Stimulated activated CD4-positive, alpha-beta T cell treated with anti-CD3 and anti-CD28 coated beads, Interleukin-2, amount 100 ng/mL, for 4 hours (primary cell): ENCODE data around the gene FAM120B.
A peak's percentile ranks its signal among the peaks of the same experiment; 100 is the strongest.

Source experiments
- DNase-seq: peaks from one replicate; pipeline ENCODE4 v3.0.0-alpha.2; 2020; ENCODE audit warnings: low read depth

The FAM120B gene

DNA sequence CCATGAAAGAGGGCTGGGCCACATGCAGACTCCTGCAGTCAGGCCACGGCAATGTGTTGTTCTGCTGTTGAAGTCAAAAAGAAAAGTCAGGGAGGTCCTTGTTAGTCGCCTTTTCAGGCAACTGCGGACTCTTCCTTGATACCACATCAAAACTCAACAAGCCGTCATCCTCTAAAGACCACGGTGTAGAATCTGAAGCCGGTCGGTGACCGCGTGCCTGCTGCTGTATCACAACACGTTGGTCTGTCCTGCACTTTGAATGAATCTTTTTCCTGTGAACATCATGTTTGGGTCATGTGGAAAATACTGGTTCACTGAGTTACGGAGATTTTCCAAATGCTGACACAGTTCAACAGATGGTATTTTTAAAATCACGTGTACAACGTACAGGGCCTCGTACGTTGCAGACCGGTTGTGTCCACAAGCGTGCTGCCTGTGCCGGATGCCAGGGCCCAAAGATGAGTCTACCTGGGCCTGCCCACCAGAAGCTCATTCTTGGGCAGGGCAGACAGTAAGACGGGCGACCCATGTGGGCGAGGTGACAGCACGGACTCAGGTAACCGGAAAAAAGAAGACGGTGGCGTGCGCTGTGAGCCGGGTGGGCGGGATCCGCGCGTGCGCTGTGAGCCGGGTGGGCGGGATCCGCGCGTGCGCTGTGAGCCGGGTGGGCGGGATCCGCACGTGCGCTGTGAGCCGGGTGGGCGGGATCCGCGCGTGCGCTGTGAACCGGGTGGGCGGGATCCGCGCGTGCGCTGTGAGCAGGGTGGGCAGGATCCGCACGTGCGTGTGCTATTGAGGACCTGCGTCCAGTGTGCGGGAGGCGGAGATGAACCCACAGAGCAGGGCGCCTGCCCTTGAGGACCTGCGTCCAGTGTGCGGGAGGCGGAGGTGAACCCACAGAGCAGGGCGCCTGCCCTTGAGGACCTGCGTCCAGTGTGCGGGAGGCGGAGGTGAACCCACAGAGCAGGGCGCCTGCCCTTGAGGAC is 114.5 kb downstream of the FAM120B start:
- DNase-seq: no peak

DNA sequence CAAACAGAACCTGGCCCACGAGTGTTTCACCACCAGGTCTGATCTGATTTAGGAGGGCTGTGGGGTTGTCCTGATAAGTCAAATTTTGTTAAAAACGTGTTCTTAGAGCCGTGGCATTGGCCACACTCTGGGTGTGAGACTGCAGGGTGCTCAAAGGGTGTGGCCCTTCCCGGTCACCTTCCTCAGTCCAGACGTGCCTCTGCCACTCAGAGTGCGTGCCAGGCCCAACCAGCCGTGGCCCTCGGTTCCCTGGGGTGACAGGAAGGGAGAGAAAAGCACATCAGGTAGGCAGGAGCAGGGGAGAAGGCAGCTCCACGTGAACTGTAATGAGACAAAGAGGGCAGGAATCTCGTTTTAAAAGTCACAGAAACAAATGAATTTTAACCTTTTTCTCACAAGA is 115.4 kb downstream of the FAM120B start:
- DNase-seq: no peak

DNA sequence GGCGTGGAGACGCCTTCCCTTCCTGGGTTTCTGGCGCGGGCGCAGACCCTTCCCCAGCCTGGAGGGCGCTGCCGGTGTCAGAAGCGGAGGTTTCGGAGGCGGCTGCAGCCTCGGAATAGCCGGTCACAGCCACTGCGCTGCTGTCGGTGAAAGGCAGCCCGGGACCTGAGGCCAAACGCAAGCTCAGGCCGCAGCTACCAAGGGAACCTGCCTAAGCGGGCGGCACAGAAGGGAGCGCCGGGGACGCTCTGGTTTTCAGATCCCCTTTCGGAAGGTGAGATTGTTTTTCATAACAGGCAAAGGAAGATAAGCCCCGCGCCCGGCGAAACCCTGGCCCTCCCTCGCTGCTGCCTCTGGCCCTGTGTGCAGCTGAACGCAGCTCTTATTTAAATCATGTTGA is 116.5 kb downstream of the FAM120B start:
- no peak for DNase-seq

DNA sequence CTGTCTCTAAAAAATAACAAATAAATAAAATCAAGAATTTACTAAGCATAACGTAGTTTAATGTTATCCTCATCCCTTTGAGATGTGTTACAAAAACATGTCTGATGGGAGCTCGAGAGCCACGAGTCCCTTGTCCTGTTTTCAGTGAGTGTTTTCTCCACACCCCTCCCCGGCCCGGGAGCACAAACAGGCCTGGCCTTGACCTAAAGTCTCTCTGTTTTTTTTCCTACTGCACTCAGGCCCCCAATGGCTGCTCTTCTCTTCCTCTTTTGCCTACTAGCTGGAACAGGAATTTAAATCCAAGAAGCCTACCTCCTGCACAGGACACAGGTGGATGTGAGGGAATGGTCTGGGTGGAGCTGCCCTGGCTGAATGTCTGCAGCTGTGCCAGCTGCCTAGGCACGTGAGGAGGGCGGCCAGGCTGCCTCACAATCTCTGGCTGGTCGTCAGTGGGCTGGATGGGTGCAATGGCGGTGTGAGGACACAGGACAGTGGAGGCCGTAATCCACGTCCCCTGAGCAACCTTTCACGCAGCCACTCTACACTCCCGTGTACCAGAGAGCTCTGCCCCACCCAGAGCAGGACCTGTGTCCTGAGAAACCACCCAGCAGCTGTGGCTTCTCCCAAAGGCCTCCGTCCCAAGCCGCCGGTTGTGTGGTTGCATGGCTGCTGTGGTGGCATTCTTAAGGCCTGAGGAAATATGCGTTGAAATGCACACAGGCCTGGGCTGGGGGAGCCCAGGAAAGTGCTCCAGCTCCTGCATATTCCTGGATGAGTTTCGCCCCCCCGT is 117.5 kb downstream of the FAM120B start:
- no peak for DNase-seq

DNA sequence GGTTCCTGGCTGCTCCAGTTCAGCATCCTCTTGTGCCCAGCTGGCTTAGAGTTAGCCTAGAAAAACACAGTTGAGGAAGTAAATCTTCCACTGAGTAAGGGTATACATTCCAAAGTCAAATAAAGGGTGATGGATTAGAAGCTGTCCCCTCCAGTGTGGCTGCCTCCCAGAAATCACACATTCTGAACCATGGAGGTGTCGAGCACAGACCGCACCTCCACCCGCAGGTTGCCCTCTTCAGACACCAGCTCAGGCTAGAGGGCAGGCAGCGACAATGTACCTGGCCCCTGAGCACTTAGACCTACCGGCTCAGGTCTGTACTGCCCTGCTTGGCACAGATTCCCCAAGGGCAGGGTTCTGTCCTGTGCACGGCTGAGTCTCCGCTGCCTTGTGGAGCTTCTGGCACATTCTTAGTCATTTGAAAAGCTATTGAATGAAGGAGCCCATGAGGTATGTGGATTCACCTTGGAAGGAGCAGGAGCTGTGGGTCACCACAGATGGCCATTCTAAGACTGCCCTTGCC is 118.1 kb downstream of the FAM120B start:
- no peak for DNase-seq

DNA sequence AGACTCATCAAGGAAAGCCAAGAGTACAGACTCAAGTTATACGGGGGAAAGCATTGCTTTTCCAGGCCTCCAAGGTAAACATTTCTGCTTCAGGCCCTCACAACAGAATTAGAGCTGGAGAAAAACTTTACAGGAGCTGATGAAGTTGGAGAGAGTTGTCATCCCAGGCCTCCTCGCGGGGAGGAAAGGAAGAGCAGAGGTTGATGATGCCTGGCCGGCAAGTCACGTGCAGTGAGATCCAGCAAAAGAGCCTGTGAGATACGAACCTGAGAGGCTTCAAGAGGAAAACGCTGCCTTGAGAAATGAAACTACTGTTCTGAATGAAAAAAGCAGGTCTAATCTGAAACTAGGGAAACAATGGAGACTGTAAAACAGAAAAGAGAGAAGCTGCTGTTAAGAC is 122.9 kb downstream of the FAM120B start:
- DNase-seq: no peak

DNA sequence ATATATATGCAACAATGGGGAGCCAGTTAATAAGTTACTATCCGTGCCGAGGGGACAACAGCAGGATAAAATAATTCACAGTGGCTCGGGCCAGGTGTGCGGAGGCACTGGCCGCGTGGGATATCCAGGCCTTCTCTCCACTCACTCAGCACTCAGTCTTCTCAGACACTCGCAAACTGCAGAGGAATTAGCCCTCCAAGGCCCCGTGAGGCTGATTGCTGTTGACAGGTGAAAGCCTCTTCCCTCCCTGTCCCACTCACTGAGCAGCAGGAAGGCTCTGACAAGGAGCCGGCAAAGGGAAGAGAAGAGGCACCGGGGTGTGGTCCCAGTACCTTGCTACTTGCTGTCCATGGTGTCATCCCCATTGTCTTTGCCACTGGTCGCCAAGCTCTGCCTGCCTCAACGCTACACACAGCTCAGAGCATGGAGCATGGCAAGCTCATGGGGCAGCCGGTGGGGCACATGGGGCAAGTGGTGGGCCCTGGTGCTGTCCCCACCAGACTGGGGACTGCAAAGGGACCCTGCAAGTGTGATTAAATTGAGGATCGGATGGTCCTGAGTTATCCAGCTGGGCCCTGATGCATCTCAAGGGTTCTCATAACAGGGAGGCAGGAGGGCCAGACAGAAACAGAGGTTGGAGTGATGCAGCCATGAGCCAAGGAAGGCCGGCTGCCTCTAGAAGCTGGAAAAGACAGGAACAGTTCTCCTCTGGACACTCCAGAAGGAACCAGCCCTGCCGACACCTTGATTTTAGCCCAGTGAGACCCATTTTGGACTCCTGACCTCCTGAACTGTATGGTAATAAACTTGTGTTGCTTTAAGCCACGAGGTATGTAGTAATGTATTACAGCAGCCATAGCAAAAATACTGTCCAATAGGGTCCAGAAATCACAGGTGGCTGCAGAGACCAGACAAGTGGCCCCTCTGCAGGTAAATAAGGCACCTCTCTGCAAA is 126.9 kb downstream of the FAM120B start:
- DNase-seq: no peak

DNA sequence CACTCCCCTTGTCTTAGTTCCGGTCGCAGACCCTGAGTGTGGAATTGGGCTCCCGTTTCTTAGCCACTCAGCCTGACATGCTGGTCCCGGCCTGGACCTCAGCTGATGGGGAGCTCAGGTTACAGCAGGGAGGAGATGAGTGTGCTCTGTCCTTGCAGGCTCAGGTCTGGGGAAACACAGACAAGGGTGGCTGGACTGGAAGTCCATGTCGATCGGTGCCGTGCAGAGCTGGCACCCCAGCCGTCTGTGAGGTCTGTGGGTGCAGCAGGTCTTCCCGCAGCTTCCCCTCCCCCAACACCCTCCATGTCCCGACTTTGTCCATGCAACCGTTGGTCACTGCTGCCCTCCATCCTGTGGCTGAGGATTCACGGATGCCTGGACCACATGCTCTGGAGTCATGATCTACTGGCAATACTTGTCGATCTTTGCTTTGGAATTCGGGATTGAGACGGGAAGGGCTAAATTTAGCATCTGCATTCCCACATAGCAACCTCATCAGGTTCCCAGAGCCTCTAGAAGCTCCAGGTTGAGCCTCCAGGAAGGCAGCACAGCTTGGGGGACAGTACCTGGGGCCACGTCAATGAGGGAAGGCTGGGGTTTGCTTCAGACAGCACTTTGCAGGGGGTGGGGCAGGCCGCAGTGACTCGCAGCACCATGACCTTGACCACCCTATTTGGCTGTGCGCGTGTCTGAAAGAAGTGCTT is 127.7 kb downstream of the FAM120B start:
- DNase-seq: no peak

DNA sequence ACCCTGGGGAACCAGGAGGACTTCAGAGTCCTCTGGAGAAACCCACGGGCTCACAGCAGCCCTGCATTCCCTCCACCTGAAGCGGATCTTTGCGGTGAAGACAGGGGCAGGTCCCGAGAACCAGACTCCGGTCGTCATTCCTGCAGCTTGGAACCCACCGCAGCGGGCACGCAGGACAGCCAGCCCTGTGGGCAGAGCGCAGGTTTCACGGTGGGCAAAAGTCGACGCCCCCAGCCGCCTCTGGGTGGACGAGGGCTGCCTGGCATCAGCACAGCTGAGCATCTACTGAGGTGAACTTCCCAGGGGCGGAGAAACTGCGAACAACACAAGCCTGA is 128.2 kb downstream of the FAM120B start:
- DNase-seq: no peak

DNA sequence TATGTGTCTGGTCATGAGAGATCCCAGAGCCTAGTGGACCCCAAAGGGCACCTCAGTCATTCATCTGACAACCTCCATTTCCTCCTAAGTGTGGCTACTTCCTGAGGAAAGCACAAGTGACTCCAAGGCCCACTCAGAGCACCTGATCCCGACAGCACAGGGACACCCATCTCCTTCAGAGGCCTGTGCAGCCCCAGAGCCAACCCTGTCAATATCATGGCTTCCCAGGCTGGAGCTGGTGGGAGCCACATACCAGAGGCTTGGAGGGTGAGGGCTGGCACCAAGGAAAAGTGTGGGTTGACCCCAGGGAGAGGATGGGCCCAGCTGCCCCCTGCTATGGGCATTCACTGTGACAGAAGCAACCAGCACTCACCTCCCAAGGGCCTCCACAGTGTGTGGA is 129.2 kb downstream of the FAM120B start:
- DNase-seq: no peak

DNA sequence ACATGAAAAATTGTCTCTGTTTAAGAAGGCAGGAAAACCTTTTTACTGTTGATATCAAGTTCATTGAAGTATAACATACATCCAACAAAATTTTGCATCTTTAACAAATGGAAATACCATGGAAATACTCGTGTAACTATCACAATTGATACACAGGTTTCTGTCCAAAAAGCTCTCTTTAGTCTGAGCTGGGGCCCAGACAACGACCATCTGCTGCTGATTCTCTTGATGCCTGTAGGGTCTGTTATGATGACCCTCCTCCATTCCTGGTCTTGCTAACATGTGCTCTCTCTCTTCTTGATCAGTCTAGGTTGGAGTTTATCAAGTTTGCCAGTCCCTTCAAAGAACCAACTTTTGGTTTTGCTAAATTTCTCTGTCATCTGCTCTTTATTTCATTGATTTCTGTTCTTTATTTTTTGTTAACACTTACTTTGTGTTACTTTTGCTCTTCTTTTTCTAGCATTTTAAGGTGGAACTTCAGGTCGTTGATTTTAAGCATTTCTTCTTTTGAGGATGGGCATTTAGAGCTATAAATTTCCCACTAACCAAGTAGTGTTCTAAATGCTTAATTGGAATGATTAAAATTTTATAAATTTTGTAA is 129.8 kb downstream of the FAM120B start:
- no peak for DNase-seq

DNA sequence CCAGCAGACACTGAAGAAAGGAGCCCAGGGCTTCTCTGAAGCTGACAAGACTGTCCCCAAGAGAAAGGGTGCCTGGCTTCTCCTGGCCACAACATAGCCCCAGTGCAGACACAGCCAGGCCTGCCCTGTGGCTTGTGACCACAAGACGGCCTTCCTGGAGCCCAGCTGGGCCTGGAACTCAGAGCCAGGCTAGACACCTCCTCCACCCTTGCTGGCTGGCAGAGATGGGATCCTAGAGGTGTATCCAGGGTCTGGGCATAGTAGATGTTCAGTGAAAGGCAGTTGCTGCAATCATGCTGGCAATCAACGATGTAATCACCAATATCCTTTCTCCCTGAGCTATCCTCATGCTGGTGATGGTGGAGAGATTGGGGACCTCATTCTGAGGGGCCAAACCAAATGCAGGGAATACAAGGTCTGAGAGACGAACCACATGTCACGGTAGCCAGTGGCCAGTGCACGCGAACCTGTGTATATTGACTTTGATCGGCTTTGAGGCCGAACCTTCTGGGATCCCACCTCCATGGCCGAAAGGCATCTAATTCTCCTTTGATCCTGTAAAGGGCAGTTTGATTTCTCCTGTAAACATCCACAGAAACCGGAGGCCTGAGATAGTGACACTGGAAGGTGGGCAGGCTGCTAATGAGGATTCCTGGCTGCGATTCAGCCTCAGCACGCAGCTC is 131.3 kb downstream of the FAM120B start:
- no peak for DNase-seq

DNA sequence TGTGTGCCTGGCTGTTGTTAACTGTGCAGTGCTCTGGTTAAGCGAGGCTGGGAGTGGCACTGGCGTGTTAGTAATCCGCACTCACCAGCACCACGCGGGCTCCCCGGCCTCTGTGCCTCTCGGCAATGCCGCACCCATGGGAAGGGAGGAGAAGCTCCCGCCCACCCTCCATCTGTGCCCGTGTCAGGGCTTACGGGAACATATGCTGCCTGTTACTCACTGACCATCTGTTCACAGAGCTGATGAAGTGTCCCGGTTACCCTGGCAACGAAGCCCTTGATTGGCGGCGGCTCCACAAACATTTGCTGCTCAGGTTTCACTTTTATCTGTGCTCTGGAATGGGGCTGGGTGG is 131.8 kb downstream of the FAM120B start:
- DNase-seq: peak; percentile 19

DNA sequence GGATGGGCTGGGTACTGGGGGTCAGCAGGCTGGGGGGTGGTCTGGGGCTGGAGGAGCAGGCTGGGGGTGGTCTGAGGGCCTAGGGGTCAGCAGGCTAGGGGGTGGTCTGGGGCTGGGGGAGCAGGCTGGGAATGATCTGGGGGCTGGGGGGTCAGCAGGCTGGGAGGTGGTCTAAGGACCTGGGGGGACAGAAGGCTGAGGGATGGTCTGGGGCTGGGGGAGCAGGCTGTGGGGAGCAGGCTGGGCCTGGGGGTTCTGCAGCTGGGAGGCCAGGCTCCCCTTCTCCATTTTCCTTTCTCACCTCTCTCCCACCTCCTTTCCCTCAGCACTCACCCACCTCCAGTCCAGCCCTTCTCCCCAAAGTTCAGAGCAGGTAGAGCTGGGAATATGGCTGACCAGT is 132.3 kb downstream of the FAM120B start:
- DNase-seq: no peak

DNA sequence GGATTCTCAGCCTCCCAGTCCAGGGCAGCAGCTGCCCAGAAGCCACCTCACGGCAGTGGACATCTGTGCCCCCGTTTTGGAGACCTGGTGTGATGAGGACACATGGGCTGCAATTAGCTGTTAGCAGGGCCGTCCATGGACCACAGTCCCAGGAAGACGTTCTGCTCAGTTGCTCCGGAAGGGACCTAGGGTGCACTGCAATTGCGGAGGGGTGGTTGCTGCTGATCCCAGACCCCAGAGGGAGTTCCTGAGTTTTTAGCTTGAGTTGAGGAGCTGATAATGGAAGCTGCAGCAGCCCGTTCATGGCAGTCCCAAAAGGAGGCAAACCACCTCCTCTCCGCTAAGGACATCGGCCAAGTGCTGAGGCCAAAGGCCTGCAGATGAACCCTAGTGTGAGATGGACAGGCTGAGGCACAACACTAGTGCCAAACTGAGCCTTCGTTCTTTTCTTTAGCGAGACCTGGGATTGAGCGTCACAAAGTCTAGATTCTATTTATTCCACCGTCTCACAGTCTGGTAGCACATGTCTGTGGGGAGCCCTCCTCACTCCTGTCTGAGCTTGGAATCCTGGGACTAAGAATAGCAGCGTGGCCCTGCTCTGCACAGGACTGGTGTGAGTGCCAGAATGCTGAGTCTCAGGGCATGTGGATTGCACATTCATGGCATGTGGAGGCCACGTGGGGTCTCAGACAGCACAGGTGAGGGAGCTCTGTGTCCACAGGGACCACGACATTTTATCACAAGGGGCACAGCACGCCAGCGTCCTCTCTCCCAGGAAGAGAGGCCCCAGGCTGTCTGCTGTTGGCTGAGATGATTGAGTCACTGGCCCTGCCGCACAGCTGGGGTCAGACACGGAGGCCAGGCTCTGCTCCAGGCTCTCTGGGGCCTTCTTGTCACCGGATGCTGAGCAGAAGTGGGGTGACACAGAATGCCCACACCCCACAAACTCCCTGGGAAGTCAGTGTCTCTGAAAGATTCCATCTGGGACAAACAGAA is 133.1 kb downstream of the FAM120B start:
- no peak for DNase-seq

DNA sequence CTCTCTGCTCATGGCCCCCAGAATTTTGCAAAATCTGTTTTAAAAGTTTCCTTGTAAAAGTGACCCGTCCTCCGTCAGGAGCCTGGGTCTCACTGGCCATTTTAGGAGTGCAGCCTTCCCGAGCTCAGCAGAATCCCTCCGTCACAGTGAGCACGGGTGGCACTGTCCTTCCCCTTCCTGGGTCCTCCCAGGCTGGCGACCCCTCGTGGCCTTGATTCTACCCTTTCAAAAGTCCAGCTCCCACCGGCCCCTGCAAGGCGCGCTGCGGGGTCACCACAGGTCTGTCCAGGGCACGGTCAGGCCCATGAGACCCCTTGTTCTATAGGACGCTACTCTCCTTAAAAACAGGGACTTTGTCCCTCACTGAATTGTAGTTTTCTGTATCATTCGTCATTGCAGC is 133.9 kb downstream of the FAM120B start:
- no peak for DNase-seq

DNA sequence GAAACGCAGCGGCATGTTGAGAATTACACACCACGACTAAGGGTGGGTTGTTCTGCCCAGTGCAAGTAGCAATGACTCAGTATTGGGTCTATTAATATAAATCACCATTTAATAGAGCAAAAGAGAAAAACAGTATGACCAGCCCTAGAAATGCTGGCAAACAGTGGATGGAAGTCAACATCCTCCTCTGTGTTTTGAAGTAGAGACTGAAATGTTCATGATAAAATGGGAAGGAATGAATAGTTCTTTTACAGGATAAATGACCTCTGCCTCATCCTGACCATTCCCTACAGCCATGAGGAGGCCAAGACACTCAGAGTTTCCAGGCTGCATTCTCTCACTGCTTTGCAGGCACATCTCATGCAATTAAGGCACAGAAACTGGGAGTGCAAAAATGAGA is 134.8 kb downstream of the FAM120B start:
- no peak for DNase-seq

DNA sequence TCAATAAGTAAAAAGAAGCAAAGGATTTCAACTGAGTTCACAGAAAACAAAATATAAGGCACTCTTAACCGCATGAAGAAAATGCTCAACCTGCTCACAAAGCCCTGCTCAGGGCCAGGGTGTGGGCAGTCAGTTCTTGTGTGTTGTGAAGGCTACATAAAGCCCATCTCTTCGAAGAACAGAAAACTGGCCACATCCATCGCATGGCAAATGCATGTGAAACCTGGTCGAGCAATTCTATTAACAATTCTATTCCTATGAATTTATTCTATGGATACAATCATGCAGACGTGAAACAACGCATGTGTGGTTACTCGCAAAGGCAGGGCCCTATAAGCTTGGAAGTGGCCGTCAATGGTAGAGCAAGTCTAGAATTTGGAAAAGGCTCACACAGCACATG is 136.0 kb downstream of the FAM120B start:
- no peak for DNase-seq

DNA sequence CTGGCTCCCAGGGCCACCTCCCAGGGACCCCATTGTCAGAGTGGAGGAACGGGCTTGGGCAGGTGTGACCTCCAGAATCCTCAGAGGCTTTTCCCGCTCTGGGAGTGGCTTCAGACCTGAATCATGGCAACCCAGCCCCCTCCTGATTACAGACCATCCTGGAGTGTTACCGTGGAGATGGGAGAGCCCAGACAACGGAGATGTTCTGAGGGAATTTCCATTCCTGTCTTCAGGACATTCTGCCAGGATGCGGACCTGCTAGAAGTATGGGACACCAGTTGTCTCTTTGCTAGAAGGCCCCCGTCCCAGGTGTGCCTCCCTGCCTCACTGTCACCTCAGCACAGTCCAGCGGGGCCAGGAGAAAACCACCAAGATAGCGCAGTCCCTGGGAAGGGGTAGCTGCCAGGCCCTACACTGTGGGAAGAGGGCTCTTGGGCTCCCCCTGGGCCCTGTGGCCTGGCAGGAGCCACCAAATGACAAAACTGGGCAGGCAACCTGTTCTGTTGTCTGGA is 136.6 kb downstream of the FAM120B start:
- DNase-seq: no peak
